ENCODE measurements around the gene ALLC.

DNA sequence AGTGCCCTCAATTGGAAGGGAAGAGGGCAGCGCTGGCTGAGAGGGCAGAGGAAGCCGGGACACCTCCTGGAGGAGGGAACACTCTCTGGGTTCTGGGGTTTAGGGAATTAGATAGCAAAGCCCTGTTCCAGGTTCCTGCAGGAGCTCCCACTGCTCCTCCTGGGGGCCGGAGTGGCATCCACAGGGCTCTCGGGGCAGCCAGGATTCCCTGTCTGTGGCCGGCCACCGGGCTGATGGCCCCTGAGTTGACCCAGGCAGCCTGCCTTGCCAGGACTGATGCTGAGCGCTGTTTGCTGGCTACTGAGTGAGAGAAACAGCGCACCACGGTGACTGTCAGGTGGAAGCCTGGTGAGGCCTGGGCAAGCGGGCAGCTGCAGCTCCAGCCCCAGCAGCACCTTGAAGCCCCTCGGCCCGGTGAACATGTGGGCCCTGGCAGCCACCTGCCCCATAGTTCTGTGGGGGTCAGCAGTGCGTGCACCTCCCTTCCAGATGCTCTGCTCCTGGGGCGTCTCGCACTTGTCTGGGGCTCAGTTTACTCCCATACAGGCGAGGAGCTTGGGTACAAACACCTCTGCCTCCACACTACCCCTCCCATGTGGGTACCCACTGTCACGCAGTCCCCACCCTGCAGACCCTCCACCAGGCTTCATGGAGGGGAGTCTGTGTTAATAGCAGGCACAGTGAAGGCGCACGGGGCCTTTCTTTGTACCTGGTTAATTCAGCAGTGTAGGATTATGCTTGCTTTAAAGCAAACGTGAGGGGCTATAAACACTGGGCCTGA is 7.7 kb upstream of the ALLC start:
- TF ChIP-seq, protein P1, sequence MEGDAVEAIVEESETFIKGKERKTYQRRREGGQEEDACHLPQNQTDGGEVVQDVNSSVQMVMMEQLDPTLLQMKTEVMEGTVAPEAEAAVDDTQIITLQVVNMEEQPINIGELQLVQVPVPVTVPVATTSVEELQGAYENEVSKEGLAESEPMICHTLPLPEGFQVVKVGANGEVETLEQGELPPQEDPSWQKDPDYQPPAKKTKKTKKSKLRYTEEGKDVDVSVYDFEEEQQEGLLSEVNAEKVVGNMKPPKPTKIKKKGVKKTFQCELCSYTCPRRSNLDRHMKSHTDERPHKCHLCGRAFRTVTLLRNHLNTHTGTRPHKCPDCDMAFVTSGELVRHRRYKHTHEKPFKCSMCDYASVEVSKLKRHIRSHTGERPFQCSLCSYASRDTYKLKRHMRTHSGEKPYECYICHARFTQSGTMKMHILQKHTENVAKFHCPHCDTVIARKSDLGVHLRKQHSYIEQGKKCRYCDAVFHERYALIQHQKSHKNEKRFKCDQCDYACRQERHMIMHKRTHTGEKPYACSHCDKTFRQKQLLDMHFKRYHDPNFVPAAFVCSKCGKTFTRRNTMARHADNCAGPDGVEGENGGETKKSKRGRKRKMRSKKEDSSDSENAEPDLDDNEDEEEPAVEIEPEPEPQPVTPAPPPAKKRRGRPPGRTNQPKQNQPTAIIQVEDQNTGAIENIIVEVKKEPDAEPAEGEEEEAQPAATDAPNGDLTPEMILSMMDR (IDR thresholded peaks at IDR 0.05; ENCODE audit: poor library complexity), result no peak
- no peak for TF ChIP-seq EZH2 (IDR thresholded peaks at IDR 0.05; ENCODE audit: borderline replicate concordance)

Data from hepatocyte (in vitro differentiated cells).